NOMO-1 (cell line): Measurements from ENCODE around the gene CNGB1.
"Not testable (repeated sequence)": the region's sequence is repeated elsewhere in the genome, so short reads cannot be mapped to it uniquely, and the experiment has no call there.

Experiments used
- DNase-seq, 2 experiments: peaks; one replicate each; lab custom pipeline; 2025; ENCODE audit not compliant: unreplicated experiment in 2 of 2; lab: John Stamatoyannopoulos, UW

CNGB1 gene

GRCh38 chr16:57868913-57869520 lies 101.9 kb downstream of the CNGB1 start:
- DNase-seq = no peak

DNA sequence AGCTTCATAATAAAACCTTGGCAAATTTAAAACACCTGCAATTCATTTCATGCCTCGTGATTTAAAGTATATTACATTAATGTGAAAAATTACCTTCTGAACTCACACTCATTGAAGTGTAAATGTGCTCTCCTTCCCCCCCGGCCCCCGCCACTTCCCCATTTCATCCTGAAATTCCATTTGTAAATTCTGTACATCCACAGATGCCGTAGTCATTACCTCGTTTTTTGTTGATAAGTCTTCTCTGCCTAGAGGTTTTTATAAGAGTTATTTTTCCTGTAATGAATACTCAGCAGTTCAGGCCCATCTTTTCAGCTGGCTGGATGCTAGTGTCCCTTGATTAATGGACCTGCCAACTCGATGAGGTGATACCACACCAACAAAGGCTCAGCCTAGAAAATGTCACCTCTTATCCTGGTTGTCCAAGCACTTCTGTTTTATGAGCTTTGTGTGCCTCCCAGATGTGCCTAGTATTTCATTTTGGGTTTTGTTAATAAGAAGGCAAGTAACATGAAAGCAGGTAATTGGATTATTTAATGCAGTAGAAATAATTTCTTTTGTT lies 103.8 kb downstream of the CNGB1 start:
- no peak for DNase-seq

DNA sequence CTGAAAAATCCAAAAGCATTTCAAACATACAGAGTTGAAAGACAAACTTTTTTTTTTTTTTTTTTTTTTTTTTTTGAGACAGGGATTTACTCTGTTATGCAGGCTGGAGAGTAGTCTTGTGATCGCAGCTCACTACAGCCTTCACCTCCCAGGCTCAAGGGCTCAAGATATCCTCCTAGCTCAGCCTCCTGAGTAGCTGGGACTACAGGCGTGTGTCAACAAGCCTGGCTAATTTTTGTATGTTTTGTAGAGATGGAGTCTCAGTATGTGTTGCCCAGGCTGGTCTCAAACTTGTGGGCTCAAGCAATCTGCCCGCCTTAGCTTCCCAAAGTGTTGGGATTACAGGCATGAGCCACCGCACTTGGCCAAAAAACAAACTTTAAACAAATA lies 104.4 kb downstream of the CNGB1 start:
- no peak for DNase-seq

DNA sequence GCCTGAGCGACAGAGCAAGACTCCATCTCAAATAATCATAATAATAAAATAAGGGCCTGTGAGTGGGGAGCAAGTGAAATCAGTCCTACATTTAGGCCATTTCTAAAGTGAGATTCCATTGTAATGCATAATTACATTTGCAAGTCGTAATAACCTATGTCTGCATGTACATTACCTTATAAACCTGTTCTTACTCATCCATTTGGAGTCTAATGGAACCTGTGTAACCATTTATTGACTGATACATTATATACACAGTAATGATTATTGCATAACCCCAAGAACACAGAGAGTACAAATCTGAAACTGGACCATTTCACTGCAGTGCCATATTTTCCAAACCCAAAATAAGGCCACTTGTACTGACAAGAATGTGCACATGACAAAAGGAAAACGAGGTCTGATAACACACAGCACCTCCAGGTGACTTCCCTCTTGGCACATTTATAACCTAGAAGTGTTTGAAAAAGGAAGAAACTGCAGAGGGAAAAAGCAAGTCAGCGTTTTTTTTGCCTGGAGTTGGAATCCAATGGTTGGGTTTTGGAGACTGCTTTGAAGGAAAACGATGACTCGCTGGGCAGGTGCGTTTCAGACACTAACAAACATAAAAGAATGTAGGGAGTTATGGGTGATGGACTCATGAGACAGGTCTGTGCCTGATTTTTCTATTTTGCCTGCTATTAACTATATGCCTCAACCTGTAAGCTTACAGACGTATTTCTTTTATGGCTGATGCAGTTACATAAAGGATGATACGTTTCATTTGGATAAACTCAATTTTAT lies 105.0 kb downstream of the CNGB1 start:
- DNase-seq = no peak

DNA sequence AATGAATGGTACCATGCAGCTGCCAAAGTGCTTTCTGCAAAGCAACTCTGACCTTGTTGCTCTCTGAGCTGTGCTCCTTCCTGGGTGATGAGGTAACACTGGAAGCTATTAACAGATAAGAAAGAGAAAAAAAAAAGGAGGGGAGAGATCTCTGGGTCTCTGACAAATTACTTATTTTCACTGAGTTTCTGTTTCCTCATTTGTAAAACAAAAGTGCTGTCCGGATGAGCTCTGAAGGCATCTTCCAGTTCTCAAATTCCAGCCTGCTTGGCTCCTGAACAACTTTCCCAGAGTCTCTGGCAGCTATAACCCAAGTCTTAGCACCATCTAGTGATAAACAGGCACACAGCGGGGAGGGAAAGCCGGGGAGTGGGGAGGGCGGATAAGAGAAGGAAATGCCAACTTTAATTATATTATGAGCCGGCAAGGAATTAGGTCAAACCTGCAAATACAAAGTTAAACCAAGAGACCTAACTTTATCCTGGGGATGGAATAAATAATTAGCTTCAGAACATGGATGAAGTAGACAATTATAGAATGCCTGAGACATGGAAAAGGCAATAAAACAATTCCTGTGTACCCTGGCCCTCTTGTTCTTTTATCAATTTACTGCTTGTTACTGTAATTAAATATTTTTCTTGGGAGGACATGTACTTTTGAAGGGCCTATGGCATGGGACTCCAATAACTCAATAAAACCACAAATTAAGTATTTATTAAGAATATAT lies 107.3 kb downstream of the CNGB1 start:
- DNase-seq = peak in 1 of 2 experiments; percentile 49

DNA sequence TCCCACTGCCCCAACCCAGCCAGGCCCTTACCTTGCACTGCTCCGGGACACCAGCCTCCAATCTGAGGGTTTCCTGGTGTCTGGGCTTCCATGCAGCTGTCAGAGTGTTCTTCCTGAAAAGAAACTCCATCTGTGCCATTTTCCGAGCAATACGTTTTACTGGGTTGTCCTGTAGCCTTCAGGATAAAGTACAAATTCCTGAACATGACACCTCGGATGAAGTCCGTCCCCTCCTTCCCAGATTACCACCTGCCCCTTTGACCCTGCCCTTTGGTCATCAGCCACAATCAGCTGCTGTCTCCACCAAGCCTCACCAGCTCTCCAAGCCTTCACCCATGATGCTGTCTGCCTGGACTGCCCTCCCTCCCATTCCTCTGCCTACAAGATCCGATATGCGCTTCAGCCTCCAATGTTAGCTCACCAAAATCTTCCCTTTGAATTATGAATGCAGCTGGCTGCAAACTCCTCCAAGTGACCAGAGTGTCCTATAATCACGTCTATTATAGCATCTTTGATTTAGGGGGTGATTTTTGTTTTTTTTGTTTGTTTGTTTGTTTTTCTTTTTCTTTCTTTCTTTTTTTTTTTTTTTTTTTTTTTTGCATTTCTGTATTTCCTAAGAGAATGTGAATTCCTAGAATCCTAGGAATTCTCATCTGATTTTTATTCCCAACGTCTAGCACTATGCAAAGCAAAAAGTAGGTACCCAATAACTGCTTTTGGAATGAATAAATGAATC lies 108.1 kb downstream of the CNGB1 start:
- DNase-seq = no peak

DNA sequence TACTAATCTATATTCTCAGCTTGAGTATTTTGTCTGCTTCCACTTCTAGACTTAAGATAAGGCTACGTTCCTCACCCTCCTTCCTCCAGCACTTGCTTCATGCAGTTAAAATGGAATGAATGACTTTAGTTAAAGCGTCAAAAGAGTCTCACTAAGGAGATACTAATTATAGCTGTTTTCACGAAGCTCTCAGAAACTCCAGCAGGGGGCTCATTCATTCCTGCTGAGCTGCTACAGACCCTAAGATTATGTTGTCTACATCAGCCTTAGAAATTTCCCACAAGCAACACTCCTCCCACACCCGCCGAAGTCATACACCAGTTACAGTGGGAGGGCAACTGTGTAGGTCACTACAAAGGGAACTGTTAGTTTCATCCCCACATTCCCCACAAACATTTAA lies 111.6 kb downstream of the CNGB1 start:
- DNase-seq = peak in 1 of 2 experiments; percentile 20

- DNase-seq = no peak
Measured at GRCh38 chr16:57858635-57859034, 112.3 kb downstream of the CNGB1 start.

DNA sequence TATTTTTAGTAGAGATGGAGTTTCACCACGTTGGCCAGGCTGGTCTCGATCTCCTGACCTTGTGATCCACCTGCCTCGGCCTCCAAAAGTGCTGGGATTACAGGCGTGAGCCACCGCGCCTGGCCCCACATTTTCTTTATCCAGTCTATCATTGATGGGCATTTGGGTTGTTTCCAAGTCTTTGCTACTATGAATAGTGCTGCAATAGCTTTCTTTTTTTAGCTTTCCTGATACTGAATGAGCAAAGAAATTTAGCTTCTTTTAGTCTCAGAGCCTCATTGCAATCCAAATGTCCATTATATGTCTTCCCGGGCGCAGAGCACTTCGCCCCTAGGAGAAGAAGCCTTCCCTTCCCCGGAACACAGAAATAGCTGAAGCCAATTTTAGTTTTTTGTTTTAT lies 112.9 kb downstream of the CNGB1 start:
- DNase-seq = not testable (repeated sequence)

- no peak for DNase-seq
Measured at GRCh38 chr16:57855188-57855587, 115.7 kb downstream of the CNGB1 start.

DNA sequence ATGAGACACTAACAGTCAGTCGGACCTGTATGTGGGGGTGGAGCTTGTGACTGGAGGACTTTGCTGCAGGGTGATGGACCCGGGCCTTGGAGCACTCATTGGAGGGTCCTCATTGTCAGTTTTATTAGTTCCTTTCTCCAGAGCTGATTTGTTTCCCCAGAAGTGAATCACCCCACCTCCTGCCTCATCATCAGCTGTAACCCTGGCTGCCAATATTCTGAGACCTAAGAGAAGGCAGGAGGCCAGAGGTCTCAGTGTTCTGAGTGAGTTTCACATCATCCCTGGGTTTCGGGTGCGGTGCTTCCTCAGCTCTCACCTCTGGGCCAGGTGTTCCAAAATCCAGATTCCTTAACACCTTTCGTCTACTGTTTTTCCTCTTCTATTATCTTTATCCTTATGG lies 118.7 kb downstream of the CNGB1 start:
- no peak for DNase-seq

DNA sequence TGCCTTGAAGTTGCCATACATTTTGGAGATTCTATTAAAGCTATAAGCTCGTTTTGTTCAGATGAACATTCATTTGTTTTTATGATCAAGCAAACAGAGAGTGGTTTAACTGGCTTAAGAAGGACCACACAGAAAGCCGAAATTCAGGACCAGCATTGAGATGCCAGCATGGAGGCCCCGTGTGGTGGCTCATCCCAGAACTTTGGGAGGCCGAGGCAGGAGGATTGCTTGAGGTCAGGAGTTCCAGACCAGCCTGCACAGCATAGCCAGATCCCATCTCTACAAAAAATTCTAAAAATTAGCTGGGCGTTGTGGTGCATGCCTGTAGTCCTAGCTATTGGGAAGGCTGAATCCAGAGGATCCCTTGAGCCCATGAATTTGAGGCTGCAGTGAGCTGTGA lies 122.7 kb downstream of the CNGB1 start:
- no peak for DNase-seq

- DNase-seq = not testable (repeated sequence)
Measured at GRCh38 chr16:57846931-57847330, 124.0 kb downstream of the CNGB1 start.

GRCh38 chr16:57846078-57846697 lies 124.7 kb downstream of the CNGB1 start:
- DNase-seq = no peak

GRCh38 chr16:57845115-57845514 lies 125.8 kb downstream of the CNGB1 start:
- DNase-seq = no peak

DNA sequence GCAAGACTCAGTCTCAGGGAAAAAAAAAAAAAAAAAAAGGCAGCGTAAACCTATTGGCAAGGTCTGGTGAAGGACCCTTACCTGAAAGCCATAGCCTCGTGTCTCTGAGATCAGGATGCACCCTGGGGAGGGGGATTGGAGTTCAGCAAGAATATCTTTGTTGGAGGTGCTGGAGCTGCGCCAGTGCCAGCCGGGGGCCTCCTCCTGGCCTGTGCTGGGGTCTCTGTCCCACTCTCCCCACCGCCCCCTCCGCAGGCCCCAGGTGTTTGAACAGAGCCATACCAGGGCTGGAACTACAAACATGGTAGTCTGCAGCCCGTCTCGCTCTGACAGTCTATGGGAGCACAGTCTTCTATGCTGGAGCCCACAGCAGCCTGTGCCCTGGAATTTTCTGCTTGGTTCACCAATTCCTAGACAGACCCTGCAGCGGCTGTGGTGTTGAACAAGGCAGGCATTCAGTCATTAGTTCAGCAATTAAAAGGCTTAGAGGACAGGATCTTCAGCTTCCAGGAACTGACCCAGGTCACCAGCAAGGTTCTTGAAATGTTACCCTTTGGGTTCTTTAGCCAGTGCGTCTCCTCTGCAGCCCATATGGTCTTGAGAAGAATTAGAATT lies 126.4 kb downstream of the CNGB1 start:
- DNase-seq = no peak

GRCh38 chr16:57843400-57843799 lies 127.5 kb downstream of the CNGB1 start:
- DNase-seq = no peak

GRCh38 chr16:57842601-57843000 lies 128.3 kb downstream of the CNGB1 start:
- DNase-seq = no peak

DNA sequence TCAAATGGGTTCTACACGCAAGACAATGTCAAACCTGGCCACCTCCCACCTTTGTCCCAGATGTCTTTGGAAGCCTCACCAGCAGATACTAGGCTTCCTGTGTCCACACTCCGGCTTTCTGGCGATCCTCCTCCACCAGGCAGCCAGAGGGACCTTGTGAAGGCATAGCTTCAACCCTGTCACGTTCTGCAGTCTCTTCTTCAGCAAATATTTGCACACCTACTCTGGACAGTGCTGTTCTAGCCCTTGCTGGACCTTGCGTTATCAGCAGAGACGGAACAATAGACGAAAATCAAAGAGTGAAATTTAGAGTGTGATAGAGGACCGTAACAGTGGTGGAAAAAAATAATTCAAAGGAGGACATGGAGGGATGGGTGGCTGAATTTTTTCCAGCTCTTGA lies 130.1 kb downstream of the CNGB1 start:
- no peak for DNase-seq

DNA sequence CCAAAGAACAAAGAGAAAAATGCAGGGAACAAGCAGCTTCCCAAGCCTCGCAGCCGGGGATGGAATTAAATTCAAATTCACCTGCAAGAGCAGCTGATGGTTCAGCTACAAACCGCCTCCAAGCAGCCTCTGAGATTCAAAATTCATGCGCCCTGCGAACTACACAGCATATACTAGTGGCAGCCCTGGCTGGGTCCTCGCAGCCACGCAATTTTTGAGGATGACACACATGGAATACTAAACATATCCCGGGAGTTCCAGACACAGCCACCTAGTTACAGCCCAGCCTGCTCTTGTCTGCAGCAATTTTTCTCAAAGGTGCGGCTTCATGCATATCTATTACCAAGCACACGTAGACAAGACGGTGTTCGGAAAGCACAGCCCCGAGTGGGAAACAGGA lies 132.8 kb downstream of the CNGB1 start:
- DNase-seq = no peak
